ENCODE data around the gene MTA2. TPM values are rescaled to one million over a fixed set of nuclear protein-coding genes. Genes with fewer than 3 reads are reported as not detected.
A peak's percentile ranks its signal among the peaks of the same experiment; 100 is the strongest.
"Not testable (repeated sequence)": the region's sequence is repeated elsewhere in the genome, so short reads cannot be mapped to it uniquely, and the experiment has no call there.

MTA2 gene
- total RNA-seq, 1 donor from 2014 or later = 33.1 TPM

- DNase-seq = no peak
- intact Hi-C loops (cut with micrococcal nuclease) = no loop called here
- peak; percentile 1 for ATAC-seq
These were observed 28.6 kb downstream of the MTA2 start for GRCh38 chr11:62573006-62573591.

GRCh38 chr11:62572431-62572830, 29.2 kb downstream of the MTA2 start:
- DNase-seq = no peak
- no peak for ATAC-seq
- intact Hi-C loops (cut with micrococcal nuclease) = no loop called here

DNA sequence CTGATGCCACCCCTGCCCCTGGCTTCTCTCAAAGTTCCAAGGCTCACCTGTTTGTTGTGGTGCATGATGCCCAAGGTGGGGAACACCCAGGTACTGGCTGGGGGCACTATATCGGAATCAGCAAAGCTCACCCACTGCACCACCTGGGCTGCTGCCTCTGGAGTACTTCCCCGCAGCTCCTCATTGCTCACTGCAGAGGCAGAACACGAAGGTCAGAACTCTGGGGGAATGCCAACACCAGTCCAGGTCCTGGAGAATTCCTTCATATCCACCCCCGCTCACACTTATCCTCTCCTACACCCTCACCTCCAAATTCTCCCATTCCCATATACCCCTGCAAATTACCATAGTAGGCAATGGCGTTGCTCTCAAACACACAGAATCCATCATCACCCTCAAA, 30.2 kb downstream of the MTA2 start:
- DNase-seq; ATAC-seq; intact Hi-C loops (cut with micrococcal nuclease): not testable (repeated sequence)

DNA sequence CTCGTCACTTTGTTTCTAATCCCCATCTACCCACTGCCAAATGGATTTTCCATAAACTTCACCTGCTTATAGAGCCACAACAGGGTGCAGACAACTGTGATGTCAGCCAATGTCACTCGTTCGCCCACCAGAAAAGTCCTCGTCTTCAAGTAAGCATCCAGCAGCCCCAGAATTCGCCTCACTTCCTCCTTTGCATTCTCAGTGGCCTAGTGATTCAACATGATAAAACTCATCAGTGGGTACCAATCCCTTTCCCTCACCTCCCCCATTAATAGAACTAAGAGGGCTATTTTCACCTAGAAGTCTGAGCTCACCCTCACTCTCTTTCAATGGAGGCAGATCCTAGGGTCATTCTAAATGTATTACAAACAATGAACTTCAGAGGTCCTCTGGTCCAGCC, 30.8 kb downstream of the MTA2 start:
- DNase-seq; intact Hi-C loops (cut with micrococcal nuclease); ATAC-seq: not testable (repeated sequence)

GRCh38 chr11:62569611-62570010, 32.1 kb downstream of the MTA2 start:
- intact Hi-C loops (cut with micrococcal nuclease) = no loop called here
- DNase-seq = peak; percentile 6
- ATAC-seq = no peak

DNA sequence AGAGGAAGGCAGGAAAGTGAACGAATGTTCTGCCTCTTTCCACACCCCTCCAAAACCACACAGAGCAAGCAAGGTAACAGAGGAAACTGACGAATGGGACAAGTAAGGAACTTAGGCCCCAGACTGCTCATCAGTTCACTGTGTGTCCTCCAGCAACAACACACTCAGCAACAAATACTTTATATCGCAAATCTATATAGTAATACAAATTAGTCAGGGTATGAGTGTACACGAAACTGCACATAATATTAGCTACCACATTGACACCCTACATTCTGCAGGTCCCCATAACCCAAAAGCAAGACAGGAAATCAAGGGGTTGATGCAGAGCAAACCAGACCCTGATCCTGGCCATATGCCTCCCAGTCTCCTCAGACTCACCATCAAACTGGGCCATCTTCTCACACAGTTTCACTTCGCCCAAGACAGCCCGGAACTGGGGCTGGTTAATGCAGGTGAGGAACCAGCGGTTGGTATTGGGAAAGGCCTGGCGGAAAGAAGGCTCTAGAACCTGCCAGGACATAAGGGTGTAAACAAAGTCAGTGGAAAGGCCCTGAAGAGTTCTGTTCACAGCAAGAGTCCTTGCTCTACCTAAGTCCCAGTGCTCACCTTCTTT, 34.5 kb downstream of the MTA2 start:
- intact Hi-C loops (cut with micrococcal nuclease) = no loop called here
- ATAC-seq = no peak
- DNase-seq = peak; percentile 8

- DNase-seq (peak; percentile 6), ATAC-seq (no peak)
These were observed 35.4 kb downstream of the MTA2 start for GRCh38 chr11:62566247-62566646.

DNA sequence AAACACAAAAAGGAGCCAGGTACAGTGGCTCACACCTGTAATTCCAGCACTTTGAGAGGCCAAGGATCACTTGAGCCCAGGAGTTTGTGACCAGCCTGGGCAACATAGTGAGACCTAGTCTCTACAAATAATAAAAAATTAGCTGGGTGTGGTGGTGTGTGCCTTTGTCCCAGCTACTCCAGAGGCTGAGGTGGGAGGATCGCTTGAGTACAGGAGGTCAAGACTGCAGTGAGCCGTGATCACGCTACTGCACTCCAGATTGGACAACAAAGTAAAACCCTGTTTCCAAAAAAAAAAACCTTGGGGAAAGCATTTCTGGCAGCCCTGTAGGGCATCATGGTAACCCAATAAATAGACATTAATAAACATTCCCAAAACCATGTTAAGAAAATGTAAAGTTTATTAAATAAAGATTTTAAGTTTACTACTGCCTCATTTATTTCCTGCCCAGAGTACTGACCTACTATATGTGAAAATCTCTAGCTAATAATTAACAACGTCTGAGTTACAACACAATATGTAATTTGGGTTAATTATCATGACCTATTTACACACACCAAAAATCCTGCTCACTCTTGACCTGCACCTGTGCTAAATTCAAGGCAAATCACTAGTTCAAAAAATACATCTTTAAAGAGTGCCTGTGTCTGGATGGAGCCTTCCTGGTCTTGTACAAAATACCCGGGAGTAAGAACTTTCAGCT, 36.4 kb downstream of the MTA2 start:
- DNase-seq (peak; percentile 5), ATAC-seq (no peak)
- intact Hi-C loops (cut with micrococcal nuclease) = no loop called here

More at GRCh38 chr11:62566247-62566646, 35.4 kb downstream of the MTA2 start:
- intact Hi-C loops (cut with micrococcal nuclease) = no loop called here

- ATAC-seq; DNase-seq; intact Hi-C loops (cut with micrococcal nuclease): not testable (repeated sequence)
These were observed 39.9 kb downstream of the MTA2 start for GRCh38 chr11:62561677-62562230.

GRCh38 chr11:62560566-62561103, 41.0 kb downstream of the MTA2 start:
- ATAC-seq (peak; percentile 84), DNase-seq (peak; percentile 86)
- intact Hi-C loops (cut with micrococcal nuclease) = no loop called here

GRCh38 chr11:62559626-62560025, 42.0 kb downstream of the MTA2 start:
- ATAC-seq; intact Hi-C loops (cut with micrococcal nuclease): not testable (repeated sequence)
- DNase-seq = peak; percentile 10

GRCh38 chr11:62559204-62559603, 42.5 kb downstream of the MTA2 start:
- ATAC-seq (no peak), DNase-seq (no peak)
- intact Hi-C loops (cut with micrococcal nuclease) = no loop called here

DNA sequence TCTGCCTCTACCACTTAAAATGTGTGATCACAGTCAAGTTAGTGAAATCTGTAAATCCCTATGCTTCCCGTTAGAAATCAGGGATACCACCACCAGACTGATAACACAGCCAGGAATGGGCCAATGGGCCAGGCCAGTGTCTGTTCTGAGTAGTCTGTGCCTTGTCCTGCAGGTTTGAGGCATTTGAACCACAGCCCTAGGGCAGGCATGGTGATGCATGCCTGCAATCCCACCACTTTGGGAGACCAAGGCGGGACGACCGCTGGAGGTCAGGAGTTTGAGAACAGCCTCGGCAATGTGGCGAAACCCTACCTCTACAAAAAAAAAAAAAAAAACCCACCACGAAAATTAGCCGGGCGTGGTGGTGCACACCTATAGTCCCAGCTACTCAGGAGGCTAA, 43.0 kb downstream of the MTA2 start:
- intact Hi-C loops (cut with micrococcal nuclease) = no loop called here
- DNase-seq (peak; percentile 30), ATAC-seq (no peak)

GRCh38 chr11:62556875-62557631, 44.6 kb downstream of the MTA2 start:
- intact Hi-C loops (cut with micrococcal nuclease) = no loop called here
- ATAC-seq (no peak), DNase-seq (no peak)

- ATAC-seq = peak; percentile 63
- peak; percentile 90 for DNase-seq
- intact Hi-C loops (cut with micrococcal nuclease) = no loop called here
These were observed 45.4 kb downstream of the MTA2 start for GRCh38 chr11:62556108-62556874.

- DNase-seq (peak; percentile 57), ATAC-seq (peak; percentile 8)
- intact Hi-C loops (cut with micrococcal nuclease) = no loop called here
These were observed 46.1 kb downstream of the MTA2 start for GRCh38 chr11:62555464-62556107.

- DNase-seq (no peak), ATAC-seq (no peak)
- intact Hi-C loops (cut with micrococcal nuclease) = no loop called here
These were observed 47.1 kb downstream of the MTA2 start for GRCh38 chr11:62554387-62555167.

Data from left ventricle myocardium superior (tissue), 1 donor.